Activated CD4-positive, alpha-beta T cell treated with anti-CD3 and anti-CD28 coated beads, Interleukin-2, amount 50 U/mL, for 16 hours (primary cell): ENCODE results near the gene DES.

Experiments used
- DNase-seq: peaks from one replicate; pipeline ENCODE4 v3.0.0-alpha.2; 2020

DES gene

DNA sequence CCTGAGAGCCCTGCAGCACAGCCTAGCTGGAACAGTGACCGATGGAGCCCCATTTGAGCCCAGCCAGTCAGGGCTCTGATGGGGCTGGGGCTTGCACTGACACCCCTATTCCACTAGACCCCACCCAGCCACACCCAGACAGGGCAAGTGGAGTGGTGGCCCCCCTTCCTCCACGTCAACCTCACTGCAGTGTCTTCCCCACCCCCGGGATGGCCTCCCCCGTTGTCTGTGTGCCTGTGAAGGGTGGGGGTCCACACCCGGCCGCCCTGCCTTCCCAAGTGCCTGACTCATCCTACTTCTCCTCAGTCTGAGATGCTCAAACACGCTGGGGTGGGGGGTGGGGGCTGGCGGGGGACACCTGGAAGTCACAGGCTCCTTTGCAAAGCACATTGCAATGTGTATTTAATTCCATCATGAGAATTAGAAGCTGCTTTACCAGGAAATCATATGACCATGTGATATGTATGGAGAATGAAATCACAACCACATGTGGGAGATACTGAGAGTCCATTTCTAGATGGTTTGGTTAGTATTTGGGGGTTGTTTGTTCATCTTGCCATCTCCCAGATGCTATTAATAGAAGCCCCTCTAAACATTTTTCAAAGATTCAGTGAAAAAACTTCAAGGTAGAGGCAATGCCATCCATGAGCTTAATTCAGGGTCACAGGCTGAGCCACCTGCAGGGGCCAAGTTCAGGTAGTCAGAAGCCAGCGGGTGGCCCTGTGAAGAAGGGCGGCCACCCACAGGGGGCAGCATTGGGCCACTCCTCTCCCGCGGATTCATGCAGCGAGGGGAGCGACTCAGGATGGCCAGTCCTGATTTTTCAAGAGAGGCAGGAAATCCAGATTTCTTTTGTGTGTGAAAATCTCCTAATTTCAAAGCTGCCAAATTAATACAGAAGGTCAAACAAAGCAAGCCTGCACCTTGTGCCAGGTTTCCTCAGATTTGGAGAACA is 57.8 kb downstream of the DES start:
- peak; percentile 62 for DNase-seq
